Endothelial cell (in vitro differentiated cells): ENCODE measurements around the gene MTCL1. TPM values are rescaled to one million over a fixed set of nuclear protein-coding genes. Genes with fewer than 3 reads are reported as not detected.

Experiments
- DNase-seq: peaks from one replicate; pipeline ENCODE4 v3.0.0; 2021; ENCODE audit warnings: low spot score
- H3K27ac Mint-ChIP-seq: one replicate; pipeline ENCODE4 v1.8.0; 2021; ENCODE audit warnings: mixed read lengths, inconsistent platforms; ENCODE audit not compliant: unreplicated experiment
- H3K27me3 Mint-ChIP-seq: one replicate; pipeline ENCODE4 v1.8.0; 2021; ENCODE audit warnings: mild to moderate bottlenecking, moderate library complexity, mixed read lengths, inconsistent platforms; ENCODE audit not compliant: unreplicated experiment
- H3K36me3 Mint-ChIP-seq: one replicate; pipeline ENCODE4 v1.8.0; 2021; ENCODE audit warnings: mild to moderate bottlenecking, low read depth, mixed read lengths, inconsistent platforms; ENCODE audit not compliant: unreplicated experiment
- H3K4me1 Mint-ChIP-seq: one replicate; pipeline ENCODE4 v1.8.0; 2021; ENCODE audit warnings: mild to moderate bottlenecking, mixed read lengths, inconsistent platforms; ENCODE audit not compliant: unreplicated experiment
- H3K4me3 Mint-ChIP-seq: one replicate; pipeline ENCODE4 v1.8.0; 2021; ENCODE audit warnings: mild to moderate bottlenecking, mixed read lengths, inconsistent platforms; ENCODE audit not compliant: unreplicated experiment
- H3K9me3 Mint-ChIP-seq: one replicate; pipeline ENCODE4 v1.8.0; 2021; ENCODE audit warnings: mixed read lengths, inconsistent platforms; ENCODE audit not compliant: unreplicated experiment
- total RNA-seq: library from RNA; stranded (reverse); fragmentation: NEBNext Ultra II Directional; extraction: Animal tissue kit (Norgen Biotek cat#: 25700); gene quantifications from one replicate; pipeline ENCODE4 v1.2.1, GENCODE V29; 2021; ENCODE audit not compliant: unreplicated experiment
- TF ChIP-seq, protein P1 (sequence below): fragments of 200-600 bp; sonication (generic); IDR thresholded peaks from one replicate; pipeline ENCODE4 v1.5.0; 2021; ENCODE audit warnings: antibody characterized with exemption; ENCODE audit not compliant: unreplicated experiment

Gene MTCL1
- total RNA-seq, 1 donor from 2014 or later: 3.8 TPM

DNA sequence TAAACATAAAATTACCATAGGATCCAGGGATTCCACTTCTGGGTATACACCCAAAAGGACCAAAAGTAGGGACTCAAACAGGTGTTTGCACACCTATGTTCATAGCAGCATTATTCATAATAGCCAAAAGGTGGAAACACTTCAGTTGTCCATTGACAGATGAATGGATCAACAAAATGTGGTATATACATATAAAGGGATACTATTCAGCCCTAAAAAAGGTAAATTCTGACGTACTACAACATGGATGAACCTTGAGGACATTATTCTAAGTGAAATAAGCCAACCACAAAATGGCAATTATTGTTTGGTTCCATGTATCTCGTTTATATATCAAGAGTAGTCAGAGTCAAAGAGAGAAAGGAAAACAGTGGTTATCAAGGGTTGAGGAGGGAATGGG lies 128.1 kb downstream of the MTCL1 start:
- no peak overlapping the region for H3K27ac Mint-ChIP-seq
- H3K36me3 Mint-ChIP-seq: peaks cover 4% of the 10 kb centered on the region
- TF ChIP-seq, protein P1, sequence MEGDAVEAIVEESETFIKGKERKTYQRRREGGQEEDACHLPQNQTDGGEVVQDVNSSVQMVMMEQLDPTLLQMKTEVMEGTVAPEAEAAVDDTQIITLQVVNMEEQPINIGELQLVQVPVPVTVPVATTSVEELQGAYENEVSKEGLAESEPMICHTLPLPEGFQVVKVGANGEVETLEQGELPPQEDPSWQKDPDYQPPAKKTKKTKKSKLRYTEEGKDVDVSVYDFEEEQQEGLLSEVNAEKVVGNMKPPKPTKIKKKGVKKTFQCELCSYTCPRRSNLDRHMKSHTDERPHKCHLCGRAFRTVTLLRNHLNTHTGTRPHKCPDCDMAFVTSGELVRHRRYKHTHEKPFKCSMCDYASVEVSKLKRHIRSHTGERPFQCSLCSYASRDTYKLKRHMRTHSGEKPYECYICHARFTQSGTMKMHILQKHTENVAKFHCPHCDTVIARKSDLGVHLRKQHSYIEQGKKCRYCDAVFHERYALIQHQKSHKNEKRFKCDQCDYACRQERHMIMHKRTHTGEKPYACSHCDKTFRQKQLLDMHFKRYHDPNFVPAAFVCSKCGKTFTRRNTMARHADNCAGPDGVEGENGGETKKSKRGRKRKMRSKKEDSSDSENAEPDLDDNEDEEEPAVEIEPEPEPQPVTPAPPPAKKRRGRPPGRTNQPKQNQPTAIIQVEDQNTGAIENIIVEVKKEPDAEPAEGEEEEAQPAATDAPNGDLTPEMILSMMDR: no peak
- H3K4me1 Mint-ChIP-seq: peaks cover 3% of the 10 kb centered on the region
- peaks cover 4% of the 10 kb centered on the region for H3K27me3 Mint-ChIP-seq
- DNase-seq: no peak
- no peak overlapping the region for H3K4me3 Mint-ChIP-seq
- H3K9me3 Mint-ChIP-seq: peaks cover 3% of the 10 kb centered on the region

DNA sequence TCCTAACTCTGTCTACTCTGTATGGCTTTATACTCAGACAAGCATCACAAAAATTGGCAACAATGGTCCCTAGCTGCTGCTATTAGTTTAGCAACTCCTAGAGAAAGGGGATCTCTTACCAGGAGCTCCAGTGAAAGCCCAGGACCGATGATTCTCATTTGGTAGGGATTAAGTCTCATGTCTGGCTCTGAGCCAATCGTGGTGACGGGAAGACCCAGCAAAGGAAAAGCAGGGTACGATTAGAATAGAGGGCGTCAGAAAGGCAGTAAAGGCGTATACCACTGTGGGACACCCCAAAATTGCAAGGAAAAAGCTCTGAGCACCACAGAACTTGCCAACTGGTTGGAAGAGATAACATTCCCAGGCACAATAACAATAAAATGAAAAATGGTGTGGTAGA lies 129.5 kb downstream of the MTCL1 start:
- no peak overlapping the region for H3K4me3 Mint-ChIP-seq
- H3K27ac Mint-ChIP-seq: no peak overlapping the region
- peaks cover 3% of the 10 kb centered on the region for H3K4me1 Mint-ChIP-seq
- TF ChIP-seq, protein P1: no peak
- peaks cover 3% of the 10 kb centered on the region for H3K9me3 Mint-ChIP-seq
- peaks cover 4% of the 10 kb centered on the region for H3K27me3 Mint-ChIP-seq
- peaks cover 4% of the 10 kb centered on the region for H3K36me3 Mint-ChIP-seq
- DNase-seq: no peak

DNA sequence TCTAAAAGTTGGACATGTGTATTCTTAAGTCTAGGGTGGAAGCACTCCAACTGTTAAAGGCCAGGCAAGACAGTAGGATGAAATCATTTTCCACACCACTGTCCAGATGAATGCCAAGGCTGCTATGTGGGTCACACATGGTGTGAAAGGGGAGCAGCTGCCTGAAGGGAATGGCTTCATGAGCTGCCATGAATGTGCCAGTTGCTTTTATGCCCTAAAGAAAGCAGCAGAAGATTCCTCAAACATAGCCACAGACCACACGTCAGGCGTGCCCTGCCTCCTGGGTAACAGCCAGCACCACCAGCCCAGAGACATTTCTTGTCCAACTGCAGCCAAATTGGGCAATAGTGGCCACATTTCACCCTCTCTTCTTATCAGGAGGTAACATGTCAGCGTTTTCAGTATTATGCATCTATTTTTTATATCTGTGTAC lies 130.2 kb downstream of the MTCL1 start:
- peaks cover 4% of the 10 kb centered on the region for H3K36me3 Mint-ChIP-seq
- TF ChIP-seq, protein P1: no peak
- no peak overlapping the region for H3K4me3 Mint-ChIP-seq
- no peak overlapping the region for H3K27ac Mint-ChIP-seq
- peaks cover under 1% of the 10 kb centered on the region for H3K4me1 Mint-ChIP-seq
- peaks cover 3% of the 10 kb centered on the region for H3K9me3 Mint-ChIP-seq
- peaks cover under 1% of the 10 kb centered on the region for H3K27me3 Mint-ChIP-seq
- DNase-seq: no peak

DNA sequence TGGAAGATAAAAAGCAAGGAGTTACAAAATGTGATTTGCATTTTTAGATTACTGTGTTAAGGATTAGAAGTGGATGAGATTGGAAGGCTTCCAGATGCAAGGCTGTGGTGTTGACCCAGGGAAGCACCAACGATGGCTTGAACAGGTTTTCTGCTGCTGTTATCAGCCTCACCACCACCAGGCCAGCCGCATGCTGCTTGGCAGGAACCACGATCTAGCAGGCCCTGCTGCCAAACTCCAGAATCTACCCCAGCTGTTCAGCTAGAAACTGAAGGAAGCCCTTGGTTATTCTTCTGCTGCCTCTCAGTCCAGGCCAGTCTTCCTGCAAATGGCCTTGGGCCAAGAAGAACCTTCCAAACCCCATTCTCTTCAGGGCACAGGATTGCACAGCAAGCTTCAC lies 133.9 kb downstream of the MTCL1 start:
- no peak for DNase-seq
- no peak overlapping the region for H3K27ac Mint-ChIP-seq
- peaks cover 4% of the 10 kb centered on the region for H3K36me3 Mint-ChIP-seq
- TF ChIP-seq, protein P1: no peak
- peaks cover 3% of the 10 kb centered on the region for H3K9me3 Mint-ChIP-seq
- H3K4me1 Mint-ChIP-seq: no peaks in the 10 kb centered on the region
- no peak overlapping the region for H3K4me3 Mint-ChIP-seq
- peaks cover 2% of the 10 kb centered on the region for H3K27me3 Mint-ChIP-seq

DNA sequence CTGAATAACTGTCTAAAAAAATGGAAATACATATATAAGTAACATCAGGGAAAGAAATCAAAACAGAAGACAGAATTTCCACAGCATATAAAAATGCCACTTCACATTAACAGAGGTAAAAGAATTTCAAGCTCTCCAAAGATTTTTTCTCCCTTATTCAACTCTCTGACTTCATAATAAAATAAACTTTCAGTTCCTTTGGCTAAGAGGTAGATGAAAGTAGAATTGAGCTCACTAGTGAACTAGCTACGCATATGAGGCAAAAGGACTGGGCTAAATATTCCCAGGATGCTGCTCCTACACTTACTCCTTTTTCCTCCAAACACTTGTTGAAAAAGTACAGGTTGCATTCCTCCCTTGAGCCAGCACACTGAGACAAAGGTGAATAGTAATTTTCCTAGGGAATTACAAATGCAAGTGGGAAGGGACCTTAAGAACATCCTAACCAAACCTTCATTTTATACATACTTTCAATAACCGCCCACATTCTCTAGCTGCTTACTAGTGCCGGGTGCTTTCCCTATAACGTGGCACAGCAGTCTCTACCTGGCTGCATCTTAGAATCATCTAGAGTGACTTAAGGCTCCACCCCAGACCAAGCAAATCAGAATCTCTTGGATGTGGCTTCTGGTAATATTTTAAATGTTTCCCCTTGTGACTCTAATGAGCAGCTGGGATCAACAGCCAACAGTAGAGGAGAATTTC lies 136.6 kb downstream of the MTCL1 start:
- peaks cover 4% of the 10 kb centered on the region for H3K36me3 Mint-ChIP-seq
- H3K9me3 Mint-ChIP-seq: peaks cover 3% of the 10 kb centered on the region
- no peaks in the 10 kb centered on the region for H3K4me1 Mint-ChIP-seq
- no peak overlapping the region for H3K27ac Mint-ChIP-seq
- DNase-seq: no peak
- H3K27me3 Mint-ChIP-seq: peaks cover 2% of the 10 kb centered on the region
- no peak overlapping the region for H3K4me3 Mint-ChIP-seq
- TF ChIP-seq, protein P1: no peak
